ENCODE measurements around the gene NDUFB2.

GRCh38 chr7:140734096-140734495 lies 37.6 kb downstream of the NDUFB2 start:
- TF ChIP-seq POLR2AphosphoS5 (IDR thresholded peaks at IDR 0.05) (no peak), CTCF (IDR thresholded peaks at IDR 0.05) (no peak)

Data from transverse colon (tissue), 4 donors.